HG02763 (cell line): ENCODE measurements around the gene GP1BA.

Source experiments
- ATAC-seq: cut with Tn5 transposase; IDR thresholded peaks from one replicate; pipeline ENCODE4 v1.9.1; 2021; ENCODE audit warnings: mild to moderate bottlenecking, moderate library complexity; ENCODE audit not compliant: unreplicated experiment

GP1BA gene

DNA sequence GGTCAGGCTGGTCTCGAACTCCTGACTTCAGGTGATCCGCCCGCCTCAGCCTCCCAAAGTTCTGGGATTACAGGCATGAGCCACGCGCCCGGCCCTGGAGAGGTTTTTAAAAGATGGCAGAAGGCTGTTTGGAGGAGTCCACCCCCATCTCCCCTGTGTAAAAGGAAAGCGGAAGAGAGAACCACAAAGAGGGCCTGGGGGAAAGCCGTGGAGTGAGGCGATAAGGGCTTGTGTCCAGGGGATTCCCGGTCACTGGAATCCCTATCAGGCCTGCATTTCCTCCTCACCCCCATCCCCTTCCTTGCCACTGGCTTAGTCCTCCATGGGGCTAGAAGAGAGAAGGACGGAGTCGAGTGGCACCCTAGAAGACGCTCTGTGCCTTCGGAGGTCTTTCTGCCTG, at the start of gene GP1BA:
GP1BA (plus strand) TSS at position 315 of the 400 bp plus-strand sequence. CDS start 328 bp downstream, outside the sequence.
- ATAC-seq, result no peak

- no peak for ATAC-seq
Measured at GRCh38 chr17:4884489-4884888, 47.6 kb upstream of the GP1BA start.

DNA sequence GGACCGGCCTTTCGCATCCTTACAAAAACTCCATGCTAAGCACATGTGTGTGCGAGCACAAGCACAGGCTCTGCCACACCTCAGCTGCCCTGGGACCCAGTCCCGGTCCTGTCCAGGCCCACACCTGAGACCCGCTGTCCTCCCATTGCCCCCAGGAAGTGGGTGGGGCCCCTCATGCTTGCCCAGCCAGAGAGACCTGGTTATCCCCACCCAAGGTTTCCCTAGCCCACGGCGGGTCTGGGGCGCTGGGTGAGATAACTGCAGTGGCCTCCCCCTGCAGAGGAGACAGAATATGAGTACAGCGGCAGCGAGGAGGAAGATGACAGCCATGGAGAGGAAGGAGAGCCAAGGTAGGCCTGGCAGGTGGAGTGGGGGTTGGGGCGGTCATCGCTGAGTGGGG, 45.2 kb upstream of the GP1BA start:
- no peak for ATAC-seq

GRCh38 chr17:4887581-4887980, 44.5 kb upstream of the GP1BA start:
- no peak for ATAC-seq

GRCh38 chr17:4891411-4892410, 40.4 kb upstream of the GP1BA start:
- ATAC-seq, result no peak

DNA sequence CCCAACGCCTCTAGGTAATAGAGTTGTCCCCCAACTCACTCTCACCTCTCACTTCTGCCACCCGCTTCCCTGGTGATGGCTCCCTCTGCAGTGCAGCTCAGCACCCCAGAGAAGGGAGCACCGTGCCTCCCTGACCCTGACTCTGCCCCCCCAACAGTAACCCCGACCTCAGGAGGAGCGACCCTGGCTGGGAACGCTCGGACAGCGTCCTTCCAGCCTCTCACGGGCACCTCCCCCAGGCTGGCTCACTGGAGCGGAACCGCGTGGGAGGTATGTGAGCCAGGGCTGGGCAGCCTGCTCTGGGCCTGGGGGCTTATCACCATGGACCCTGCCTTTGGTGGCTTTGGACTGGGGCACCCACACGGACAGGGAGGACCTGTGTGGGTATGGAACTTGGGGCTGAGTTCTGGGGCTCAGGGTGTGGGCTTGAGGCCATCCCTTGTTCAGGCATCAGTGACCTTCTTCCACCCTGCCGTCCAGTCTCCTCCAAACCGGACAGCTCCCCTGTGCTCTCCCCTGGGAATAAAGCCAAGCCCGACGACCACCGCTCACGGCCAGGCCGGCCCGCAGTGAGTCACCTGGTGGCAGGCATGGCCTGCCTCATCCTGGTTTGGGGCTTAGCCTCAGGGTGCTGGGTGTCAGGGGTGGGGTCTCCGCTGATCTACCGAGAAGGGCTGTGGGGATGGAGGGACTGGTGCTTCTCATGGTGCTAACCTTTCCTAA, 39.4 kb upstream of the GP1BA start:
- no peak for ATAC-seq

- ATAC-seq, result no peak
Measured at GRCh38 chr17:4893272-4893671, 38.8 kb upstream of the GP1BA start.

DNA sequence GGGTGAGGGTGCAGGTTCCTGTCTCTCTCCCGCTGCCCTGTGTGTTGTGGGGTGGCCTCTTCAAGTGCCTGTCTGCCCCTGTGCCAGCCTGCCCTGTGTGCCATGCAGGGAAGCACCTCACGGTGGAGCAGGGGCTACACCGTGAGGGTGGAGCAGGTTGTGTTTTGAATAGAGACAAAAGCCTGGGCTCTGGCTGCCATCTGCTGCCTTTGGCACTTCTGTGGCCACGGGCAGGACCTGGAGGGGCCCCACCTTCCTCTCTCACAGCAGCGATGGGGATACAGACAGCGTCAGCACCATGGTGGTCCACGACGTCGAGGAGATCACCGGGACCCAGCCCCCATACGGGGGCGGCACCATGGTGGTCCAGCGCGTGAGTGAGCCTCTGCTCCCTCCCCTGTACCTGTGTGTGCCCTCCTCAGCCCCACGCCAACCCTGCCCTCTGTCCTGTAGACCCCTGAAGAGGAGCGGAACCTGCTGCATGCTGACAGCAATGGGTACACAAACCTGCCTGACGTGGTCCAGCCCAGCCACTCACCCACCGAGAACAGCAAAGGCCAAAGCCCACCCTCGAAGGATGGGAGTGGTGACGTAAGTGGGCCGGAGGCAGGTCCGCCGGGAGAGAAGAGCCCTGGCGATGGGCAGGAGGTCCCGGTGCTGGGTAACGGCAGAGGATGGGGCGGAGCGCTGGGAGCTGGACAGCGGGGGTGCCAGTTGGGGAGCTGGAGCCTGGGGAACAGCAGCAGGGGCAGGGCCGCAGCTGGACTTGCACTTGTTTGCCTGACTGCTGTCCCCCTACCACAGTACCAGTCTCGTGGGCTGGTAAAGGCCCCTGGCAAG, 38.1 kb upstream of the GP1BA start:
- no peak for ATAC-seq

GRCh38 chr17:4895121-4895520, 37.0 kb upstream of the GP1BA start:
- no peak for ATAC-seq

GRCh38 chr17:4895657-4896331, 36.3 kb upstream of the GP1BA start:
- no peak for ATAC-seq

DNA sequence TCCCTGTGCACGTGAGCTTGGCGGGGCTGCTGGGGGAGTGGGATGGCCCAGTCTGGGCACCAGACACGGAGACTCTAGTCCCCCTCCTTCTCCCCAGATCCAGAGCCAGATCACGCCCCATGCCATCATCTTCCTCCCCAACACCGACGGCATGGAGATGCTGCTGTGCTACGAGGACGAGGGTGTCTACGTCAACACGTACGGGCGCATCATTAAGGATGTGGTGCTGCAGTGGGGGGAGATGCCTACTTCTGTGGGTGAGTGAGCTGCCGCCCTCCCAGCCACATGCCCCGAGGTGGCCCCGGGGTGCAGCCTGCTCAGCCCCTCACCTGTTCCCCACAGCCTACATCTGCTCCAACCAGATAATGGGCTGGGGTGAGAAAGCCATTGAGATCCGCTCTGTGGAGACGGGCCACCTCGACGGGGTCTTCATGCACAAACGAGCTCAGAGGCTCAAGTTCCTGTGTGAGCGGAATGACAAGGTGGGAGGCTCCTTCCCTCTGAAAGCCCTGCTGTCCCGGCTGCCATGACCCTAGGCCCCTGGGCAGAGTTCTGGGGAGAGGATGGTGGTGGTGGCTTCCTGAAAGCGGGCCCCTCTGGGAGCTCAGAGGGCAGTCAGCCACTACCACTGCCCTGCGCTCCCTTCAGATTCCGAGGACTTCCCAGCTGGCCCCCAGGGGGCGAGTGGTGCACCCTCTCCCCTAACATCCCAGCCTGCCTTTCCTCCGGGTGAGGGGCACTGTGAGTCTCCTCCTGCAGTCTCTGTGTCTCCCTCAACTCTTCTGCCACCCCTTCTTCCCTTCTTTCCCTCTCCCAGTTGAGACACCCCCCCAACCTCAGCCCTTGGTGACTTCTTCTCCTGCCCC, 35.5 kb upstream of the GP1BA start:
- ATAC-seq, result no peak

GRCh38 chr17:4897198-4897687, 34.8 kb upstream of the GP1BA start:
- ATAC-seq, result no peak

DNA sequence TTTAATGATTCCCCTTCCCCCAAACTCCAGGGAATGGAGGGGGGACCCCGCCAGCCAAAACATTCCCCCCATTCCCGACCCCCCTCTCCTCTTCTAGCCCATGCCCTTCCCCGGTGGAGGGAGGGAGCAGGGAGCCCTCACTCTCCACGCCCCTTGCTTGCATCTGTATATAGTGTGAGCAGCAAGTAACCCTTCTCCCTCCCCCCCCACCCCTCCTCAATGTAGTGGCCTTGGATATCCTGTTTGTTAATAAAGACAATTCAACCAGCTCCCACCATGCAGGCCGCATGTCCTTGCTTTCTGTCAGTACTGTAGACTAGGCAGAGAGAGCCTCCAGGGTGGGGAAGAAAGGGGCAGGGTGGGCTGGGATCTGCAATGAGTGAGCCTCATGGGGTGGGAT, 34.3 kb upstream of the GP1BA start:
- no peak for ATAC-seq

DNA sequence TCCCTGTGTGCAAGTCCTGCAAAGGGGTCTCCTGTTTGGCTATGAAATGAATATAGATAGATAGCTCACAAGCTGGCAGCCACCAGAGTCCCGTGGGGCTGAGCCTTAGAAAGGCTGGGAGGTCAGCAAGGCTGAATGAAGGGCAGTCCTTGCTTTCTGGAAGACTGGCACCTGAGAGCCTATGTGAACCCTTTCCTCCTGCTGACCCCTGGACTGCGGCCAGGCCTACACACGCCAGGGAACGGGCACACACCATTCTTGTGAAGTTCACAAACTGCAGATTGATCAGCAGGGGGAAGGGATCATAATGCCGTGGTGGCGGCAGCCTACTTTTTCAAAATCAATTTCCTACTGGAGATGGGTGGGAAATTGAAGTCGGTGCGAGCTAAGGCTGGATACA, 33.7 kb upstream of the GP1BA start:
- no peak for ATAC-seq

- ATAC-seq, result no peak
Measured at GRCh38 chr17:4898927-4899326, 33.1 kb upstream of the GP1BA start.

DNA sequence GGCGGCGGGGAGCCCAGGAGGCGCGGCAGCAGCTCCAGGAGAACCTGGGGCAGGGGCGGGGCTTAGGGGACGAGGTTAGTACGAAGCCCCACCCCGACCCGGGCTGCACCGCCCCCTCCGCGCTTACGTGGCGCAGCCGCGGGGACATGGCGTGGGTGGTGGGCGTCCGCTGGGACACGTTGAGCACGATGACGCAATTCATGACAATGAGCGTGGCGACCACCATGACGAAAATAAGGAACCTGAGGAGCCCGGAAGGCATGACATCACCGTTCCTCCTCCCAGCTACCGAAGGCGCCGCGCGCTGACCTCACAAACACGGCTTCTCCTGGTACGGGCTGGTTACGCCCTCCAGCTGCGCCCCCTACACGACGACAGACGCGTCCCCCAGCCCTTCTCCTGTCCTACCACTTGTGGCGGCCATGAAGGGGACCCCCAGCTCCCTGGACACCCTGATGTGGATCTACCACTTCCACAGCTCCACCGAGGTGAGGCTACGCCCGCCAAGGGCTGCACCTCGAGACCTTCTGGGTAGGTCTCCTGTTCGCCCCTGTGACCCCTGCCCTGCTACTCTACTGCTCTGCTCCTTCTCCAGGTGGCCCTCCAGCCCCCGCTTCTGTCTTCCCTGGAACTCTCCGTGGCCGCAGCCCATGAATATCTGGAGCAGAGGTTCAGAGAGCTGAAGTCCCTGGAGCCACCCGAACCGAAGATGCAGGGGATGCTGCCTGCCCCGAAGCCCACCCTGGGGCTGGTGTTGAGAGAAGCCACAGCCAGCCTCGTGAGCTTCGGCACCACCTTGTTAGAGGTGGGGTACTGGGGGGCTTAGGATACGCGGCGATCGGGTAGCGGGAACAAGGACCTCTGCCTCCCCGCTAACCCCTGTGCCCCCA, 32.5 kb upstream of the GP1BA start, which contains the start of gene C17orf107:
C17orf107 (plus strand) TSS at position 196 of the 890 bp plus-strand sequence; CDS start at position 423, 227 bp downstream.
- no peak for ATAC-seq

DNA sequence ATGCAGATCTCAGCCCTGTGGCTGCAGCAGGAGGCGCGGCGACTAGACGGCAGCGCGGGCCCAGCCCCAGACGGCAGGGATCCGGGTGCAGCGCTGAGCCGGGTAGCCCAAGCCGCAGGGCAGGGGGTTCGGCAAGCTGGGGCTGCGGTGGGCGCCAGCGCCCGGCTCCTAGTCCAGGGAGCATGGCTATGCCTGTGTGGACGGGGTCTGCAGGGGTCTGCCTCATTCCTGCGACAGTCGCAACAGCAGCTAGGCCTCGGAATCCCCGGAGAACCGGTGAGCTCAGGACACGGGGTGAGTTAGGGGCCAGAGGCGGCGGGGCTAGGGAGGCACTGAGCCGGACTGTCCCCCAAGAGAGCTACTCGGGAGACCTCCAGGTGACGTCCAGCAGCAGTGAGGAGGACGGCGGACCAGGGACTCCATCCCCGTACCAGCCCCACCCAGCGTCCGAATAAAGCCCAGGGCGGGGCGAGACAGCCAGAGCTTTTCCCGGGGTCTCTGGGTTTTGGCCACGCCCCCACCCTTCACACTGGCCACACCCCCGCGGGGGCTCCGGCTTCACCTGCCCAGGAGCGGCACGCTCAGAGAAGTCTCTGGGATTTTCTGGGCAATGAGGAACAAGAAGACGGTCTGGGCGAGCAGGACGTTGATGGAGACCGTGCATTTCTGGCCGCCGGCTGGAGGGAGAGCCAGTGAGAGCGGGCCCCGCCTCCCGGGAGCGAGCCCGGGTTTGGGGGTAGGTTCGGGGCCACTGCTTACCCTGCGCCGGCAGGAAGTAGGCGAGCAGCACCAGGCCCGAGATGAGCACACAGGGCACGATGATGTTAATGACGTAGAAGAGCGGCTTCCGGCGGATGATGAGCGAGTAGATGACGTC, 31.6 kb upstream of the GP1BA start:
- no peak for ATAC-seq
